HG03039 (cell line): ENCODE results near the gene KISS1.

Experiments
- ATAC-seq: cut with Tn5 transposase; IDR thresholded peaks from one replicate; pipeline ENCODE4 v1.9.1; 2021; ENCODE audit warnings: mild to moderate bottlenecking, moderate library complexity; ENCODE audit not compliant: unreplicated experiment

KISS1 gene

DNA sequence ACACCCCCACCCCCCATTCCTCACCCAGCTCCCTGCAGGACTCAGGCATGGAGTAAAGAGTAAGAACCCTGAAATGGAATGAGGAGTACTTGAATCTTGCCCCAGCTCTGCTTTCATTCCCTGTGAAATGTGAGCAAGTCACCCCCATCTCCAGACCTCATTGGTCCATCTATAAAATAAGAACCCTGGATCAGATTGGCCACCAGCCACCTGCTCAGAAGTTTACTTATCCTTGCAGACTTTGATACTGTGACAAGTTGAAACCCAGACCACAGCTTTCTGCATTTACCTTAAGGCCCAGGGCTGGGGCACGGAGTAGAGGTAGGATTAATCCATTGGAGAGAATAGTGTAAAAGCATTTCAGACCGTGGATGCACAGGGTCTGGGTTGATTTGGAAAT lies 2.2 kb downstream of the KISS1 start:
- ATAC-seq: no peak

DNA sequence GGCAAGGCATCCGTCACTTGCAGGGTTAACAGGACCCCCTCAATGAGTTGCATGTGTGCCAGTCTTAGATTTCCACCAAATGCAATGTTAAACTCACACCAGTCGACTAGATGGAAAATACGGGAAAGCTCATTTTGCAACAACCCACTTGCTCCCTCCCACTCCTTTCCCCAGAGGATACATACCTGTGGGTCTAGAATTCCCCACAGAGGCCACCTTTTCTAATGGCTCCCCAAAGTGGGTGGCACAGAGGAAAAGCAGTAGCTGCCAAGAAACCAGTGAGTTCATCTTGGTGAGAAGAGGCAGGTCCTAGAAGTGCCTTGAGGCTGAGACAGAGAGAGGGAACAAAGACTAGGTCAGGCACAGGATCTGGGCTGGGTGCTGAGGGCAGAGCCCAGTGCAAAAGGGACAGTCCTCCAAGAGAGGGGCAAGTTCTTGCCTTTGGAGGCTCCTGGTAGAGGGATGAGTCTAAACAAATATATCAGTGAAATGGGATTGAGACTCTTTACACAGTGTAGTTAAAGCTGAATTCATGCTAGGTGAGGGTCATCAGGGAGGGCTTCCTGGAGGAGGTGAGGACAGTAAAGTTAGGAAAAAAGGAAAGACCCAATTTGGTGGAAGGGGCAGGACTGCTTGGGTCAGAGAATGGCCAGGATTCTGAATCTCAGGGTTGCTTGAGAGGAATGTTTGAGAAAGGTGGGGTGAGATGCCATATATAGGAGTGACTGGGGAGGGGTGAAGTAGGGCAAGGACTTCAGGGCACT lies 3.5 kb downstream of the KISS1 start:
- no peak for ATAC-seq

DNA sequence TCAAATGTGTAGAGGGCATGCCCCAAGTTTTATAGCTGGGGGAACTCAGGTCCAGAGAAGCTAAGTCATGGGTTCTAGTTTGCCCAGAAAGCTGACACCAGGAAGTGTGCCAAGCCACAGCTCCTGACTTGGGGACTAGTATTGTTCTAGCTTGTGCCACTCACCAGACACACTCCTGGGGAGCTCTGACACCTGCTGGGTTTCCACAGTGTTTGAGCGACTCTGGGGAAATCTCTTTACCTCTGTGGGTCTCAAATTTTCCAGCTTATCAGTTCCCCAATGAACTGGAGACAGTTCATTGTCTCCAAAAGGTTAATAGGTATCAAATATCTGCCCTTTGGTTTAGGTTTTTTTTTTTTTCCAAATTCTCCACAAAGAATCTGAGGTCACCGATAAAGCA lies 4.2 kb downstream of the KISS1 start:
- ATAC-seq: no peak

DNA sequence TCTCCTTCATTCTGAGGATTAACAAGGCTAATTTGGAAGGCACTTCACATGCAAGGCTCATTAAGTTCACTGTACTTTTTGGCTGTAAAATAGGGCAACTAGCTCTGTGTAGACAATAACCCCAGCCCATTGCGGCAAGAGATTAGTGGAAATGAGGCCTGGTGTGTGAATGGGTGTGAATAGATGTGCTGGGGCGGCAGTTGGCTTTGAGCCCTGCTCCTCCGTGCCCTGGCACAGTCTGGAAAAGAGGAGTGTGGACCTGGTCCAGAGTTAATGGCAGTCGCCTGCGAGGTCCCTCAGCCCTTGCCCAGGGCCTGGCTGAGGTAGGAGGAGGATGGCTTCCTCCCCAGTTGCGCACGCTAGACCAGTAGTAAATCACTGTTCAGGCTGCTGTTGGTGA lies 4.8 kb downstream of the KISS1 start:
- ATAC-seq: no peak

DNA sequence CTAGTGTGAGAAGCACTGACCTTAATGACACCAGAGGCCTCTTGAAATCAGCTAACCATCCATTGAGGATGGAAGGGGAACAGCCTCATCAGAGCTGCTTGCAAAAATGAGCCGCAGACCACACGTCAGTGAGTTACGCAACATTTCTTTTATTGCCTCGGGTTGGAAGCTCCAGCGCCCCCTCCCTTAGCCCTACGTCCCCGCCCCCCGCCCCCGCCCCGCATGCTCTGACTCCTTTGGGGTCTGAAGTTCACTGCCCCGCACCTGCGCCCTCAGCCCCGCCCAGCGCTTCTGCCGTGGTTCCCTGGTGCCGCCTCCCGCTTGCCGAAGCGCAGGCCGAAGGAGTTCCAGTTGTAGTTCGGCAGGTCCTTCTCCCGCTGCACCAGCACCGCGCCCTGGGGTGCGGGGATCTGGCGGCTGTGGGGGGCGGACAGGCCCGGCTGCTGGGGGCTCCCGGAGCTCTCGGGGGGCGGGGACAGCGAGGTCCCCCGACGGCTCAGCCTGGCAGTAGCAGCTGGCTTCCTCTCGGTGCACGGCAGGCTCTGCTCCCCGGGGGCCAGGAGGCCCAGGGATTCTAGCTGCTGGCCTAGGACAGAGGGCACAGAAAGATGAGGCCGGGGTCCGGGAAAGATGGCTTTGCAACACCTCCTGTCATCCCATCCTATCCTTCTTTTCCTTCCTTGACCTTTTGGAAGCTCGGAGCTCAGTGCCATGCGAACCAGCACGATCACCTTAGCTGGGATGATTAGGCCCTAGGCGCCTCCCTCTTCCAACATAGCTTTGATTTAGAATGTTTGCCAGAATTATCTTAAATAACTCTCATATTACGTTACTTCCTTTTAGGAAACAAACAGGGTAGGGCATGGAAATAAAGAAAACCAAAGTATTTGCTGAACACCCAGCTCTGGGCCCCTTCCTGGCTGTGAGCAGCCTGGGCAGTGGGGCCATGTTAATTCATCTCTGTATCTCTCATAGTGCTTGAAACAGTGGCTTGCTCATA lies 5.8 kb downstream of the KISS1 start:
- no peak for ATAC-seq

DNA sequence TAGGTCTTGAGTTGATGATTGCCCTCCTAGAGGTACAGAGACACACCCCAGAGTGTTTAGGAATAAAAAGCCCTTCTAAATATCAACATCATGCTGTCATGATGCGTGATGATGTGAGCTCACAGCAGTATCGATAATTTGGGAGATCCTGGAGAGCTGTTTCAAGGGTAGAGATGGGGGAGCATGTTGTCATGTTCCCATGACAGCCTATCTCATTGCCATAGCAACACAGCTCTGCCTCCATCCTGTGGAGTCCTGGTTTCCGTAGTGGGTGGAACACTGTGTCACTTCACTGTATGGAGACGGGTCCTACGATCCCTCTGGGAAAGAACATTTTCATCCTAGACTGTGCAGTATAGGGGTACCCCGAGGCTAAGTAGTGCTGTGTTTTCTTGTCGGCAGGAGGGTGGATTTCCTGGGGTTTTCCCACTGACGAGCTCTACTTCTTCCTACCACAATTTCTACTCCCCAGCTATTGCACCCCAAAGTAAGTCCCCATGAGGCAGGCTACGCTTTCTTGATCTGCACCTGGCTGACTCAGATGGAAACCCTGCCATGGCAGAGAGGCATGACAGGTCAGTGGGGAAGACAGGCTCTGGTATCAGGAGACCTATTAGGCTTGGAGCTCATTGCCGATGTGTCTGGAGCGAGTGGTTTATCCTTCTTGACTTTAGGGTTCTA lies 7.2 kb downstream of the KISS1 start:
- no peak for ATAC-seq

DNA sequence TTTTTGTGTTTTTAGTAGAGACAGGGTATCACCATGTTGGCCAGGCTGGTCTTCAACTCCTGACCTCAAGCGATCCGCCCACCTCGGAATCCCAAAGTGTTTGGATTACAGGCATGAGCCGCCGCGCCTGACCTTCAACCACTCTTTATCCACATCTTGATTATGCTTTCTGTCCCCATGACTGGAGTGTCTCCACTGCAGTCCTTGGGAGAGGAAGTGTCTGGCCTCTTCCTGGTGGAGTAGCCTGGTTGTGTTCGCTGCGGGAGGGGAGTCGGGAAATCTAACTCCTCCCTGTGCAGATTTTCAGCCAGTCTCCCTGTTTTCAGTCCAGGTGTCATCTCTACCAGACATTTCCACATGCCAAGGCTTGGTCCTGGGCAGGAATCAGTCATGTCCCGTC lies 9.7 kb downstream of the KISS1 start:
- ATAC-seq: no peak

DNA sequence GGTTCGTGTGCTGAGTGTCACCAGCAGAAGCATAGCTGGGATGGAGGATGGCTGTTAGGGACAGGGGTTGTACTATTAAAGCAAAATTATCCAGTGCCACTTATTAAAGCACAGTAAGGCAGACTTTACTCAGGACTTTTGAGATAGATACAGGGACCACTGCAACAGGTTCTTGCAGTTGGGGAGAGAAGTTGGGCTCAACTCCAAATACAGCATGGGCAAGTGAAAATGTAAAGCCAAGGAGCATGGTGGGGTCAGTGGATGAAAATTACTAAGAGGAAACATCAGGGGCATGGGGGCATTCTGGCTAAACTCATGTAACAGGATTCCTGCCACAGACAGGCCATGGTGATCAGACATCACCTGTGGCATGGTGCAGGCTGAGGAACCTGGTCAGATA lies 15.2 kb downstream of the KISS1 start:
- no peak for ATAC-seq

DNA sequence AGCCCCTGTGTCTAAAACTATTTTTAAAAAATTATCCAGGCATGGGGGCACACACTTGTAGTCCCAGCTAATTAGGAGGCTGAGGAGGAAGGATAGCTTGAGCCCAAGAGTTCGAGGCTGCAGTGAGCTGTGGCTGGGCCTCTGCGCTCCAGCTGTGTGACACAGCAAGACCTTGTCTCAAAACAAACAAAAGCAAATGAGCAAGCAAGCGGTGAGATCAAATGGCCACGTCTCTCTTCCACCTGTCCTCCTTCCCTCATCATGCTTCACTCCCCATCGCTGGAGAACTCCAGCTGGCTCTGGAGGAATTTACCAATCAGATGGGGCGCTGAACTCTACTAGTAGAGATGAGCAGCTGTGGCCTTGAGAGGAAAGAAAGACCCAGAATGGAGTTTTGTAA lies 16.2 kb downstream of the KISS1 start:
- ATAC-seq: no peak

GRCh38 chr1:204178487-204179281 lies 17.6 kb downstream of the KISS1 start:
- ATAC-seq: no peak

DNA sequence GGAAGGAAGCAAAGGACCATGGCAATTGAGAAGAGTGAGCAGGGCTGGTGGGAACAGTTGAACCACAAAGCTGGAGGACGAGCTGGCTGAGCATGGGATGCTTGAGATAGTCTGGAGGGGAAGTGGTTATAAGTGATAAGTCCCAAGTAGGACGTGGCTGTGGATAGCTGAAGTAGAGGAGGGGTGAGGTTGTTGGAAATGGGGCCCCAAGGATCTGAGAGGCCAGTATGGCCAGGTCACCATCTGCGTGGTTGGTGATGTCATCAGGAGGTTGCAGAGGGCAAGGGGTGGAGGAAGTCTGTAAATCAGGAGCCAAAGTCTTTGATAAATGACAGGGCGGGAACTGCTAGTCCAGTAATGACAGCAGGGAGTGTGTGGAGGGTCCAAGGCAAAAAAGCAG lies 19.2 kb downstream of the KISS1 start:
- no peak for ATAC-seq

DNA sequence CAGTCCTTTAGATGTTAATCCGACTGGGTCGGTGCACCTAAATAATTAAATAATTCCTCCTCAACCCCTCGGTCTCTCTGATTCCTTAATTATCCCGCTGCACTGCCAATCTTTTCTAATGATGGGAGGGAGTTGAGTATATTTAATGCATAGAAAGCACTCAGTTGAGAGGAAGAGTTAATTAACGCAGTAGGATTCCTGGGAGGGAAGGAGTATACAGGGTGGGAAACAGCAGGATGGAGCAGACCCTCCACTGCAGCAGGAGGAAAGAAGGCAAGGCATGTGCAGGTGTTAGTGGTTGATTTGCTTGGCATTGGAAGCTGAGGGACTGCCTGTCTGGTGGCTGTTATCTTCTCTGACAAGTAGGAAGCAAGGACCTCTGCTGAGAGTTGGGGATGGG lies 20.2 kb downstream of the KISS1 start:
- ATAC-seq: no peak

DNA sequence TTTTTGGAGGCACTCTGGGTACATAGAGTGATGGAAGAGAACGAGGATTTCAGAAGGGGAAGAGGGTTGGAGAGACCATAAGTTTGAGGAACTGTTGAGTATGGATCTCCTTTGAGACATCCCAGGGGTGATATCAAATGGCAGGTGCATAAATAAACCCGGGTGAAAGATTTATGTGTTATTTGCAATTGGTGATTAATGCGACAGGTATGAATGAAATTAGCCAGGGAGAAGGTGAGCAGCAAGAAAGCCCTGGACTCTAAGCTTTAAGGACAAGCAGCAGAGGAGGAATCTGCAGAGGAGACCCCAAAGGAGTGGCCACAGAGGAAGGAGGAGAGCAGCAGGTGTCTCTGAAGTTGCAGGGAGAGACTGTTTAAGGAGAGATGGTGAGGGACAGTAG lies 21.3 kb downstream of the KISS1 start:
- no peak for ATAC-seq

GRCh38 chr1:204172404-204173029 lies 23.8 kb downstream of the KISS1 start:
- ATAC-seq: no peak

DNA sequence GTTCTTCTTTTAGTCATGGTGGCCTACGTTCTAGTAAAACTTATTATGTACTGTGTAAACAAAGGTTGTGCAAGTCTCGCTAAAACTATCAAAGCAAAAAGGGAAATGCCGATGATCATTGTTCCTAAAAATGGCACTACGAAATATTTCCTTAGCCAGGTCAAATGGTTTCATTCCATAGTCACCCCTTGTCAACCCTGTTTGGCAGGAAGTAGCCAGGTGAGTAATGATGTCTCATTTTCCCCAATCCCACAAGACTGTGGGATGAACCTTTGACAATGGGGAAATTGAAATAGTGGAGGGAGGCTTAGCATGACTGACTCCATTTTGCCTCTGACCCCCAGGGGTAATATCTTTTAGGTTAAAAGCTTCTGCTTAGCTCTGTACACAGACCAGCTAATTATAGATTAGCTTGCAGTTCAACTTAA lies 24.5 kb downstream of the KISS1 start:
- ATAC-seq: no peak

- ATAC-seq: no peak
These were observed 25.7 kb downstream of the KISS1 start for GRCh38 chr1:204170494-204171155.

- ATAC-seq: no peak
These were observed 26.4 kb downstream of the KISS1 start for GRCh38 chr1:204169858-204170257.

DNA sequence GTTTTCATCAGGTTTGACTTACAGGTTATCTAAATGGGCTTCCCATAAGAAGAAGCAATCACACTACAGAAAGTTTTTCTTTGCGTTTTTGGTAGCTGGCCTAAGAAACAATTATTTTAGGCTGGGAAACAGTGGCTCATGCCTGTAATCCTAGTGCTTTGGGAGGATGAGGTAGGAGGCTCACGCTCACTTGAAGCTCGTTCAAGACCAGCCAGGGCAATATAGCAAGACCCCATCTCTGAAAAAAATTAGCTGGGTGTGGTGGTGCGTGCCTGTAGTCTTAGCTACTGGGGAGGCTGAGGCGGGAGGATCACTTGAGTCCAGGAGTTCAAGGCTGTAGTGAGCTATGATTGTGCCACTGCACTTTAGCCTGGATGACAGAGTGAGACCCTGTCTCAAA lies 28.6 kb downstream of the KISS1 start:
- ATAC-seq: no peak

- no peak for ATAC-seq
These were observed 30.1 kb downstream of the KISS1 start, which contains the start of gene REN for GRCh38 chr1:204166219-204166618. Gene REN (minus strand): TSS chr1:204166337. CDS start chr1:204166293, 44 bp downstream.
